ENCODE results near the gene MAGED2. TPM values are rescaled to one million over a fixed set of nuclear protein-coding genes. Genes with fewer than 3 reads are reported as not detected.
"Not testable (repeated sequence)": the region's sequence is repeated elsewhere in the genome, so short reads cannot be mapped to it uniquely, and the experiment has no call there.

MAGED2 gene
- total and polyA plus RNA-seq, 2 donors (not counting 3 experiments of a cell fraction or from before 2014, with no cell fraction given): 241 to 309 TPM

DNA sequence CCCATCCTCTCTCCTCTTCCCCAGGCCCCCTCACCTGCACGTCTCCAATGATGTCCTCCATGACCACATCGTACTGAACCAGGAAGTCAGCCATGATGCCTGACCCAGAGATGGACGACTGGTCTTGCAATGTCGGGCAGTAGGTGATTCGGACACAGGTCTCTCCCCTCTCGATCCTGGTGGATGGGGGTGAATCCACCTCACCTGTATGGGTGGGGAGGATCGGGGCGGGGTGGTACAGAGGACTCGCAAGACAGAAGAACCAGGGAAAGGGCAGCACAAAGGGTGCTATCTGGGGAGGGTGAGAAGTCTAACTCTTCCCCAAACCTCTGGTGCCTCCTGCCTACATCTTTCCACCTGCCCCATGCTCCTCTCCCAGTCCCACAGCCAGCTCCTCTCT is 19.1 kb upstream of the MAGED2 start:
- H3K4me2 ChIP-seq (ENCODE audit: insufficient read depth, low read length): no peak overlapping the region
- intact Hi-C loops (cut with micrococcal nuclease) (loop anchor here (5.0 kb wide), 1 partner anchor 366 kb away; no protein-coding TSS in a partner anchor), dilution Hi-C loops (cut with MboI; ENCODE audit: extremely low pct_ligation_motif_present, low sequenced_read_pairs) (no loop called here)
- H3K27ac ChIP-seq (ENCODE audit: insufficient read depth, low read depth, low read length): no peak overlapping the region
- no peaks in the 10 kb centered on the region for H3K9me3 ChIP-seq (replicated peaks; ENCODE audit: control insufficient read depth, insufficient read depth, low read length)
- TF ChIP-seq POLR2A (IDR thresholded peaks at IDR 0.05; ENCODE audit: low read depth, low read length) (no peak), FOS (IDR thresholded peaks at IDR 0.05; ENCODE audit: borderline replicate concordance, insufficient read depth, low read length) (no peak), EZH2 (IDR thresholded peaks at IDR 0.05; ENCODE audit: borderline replicate concordance, low read depth, low read length, severe bottlenecking) (no peak), MYC (IDR thresholded peaks at IDR 0.05; ENCODE audit: low read depth, low read length) (no peak), POLR2AphosphoS5 (IDR thresholded peaks at IDR 0.05; ENCODE audit: insufficient read depth, low read depth, low read length) (no peak), JUN (IDR thresholded peaks at IDR 0.05; ENCODE audit: borderline replicate concordance, insufficient read depth, insufficient read length, low read depth) (no peak), GATA2 (IDR thresholded peaks at IDR 0.05; ENCODE audit: insufficient read depth, insufficient read length, low read depth, low read length) (no peak)
- TF ChIP-seq, protein P1, sequence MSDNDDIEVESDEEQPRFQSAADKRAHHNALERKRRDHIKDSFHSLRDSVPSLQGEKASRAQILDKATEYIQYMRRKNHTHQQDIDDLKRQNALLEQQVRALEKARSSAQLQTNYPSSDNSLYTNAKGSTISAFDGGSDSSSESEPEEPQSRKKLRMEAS (IDR thresholded peaks at IDR 0.05; ENCODE audit: insufficient read depth, insufficient read length): no peak
- TF ChIP-seq, protein P2, sequence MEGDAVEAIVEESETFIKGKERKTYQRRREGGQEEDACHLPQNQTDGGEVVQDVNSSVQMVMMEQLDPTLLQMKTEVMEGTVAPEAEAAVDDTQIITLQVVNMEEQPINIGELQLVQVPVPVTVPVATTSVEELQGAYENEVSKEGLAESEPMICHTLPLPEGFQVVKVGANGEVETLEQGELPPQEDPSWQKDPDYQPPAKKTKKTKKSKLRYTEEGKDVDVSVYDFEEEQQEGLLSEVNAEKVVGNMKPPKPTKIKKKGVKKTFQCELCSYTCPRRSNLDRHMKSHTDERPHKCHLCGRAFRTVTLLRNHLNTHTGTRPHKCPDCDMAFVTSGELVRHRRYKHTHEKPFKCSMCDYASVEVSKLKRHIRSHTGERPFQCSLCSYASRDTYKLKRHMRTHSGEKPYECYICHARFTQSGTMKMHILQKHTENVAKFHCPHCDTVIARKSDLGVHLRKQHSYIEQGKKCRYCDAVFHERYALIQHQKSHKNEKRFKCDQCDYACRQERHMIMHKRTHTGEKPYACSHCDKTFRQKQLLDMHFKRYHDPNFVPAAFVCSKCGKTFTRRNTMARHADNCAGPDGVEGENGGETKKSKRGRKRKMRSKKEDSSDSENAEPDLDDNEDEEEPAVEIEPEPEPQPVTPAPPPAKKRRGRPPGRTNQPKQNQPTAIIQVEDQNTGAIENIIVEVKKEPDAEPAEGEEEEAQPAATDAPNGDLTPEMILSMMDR (IDR thresholded peaks at IDR 0.05; ENCODE audit: extremely low read depth in 1 of 2, insufficient read depth in 1 of 2, low read depth in 1 of 2, low read length in 2 of 2): no peak
- peaks cover 0 to 3% of the 10 kb centered on the region in 2 experiments for H3K27me3 ChIP-seq (ENCODE audit: control insufficient read depth in 2 of 2, insufficient read depth in 2 of 2, low read length in 2 of 2)
- H4K20me1 ChIP-seq (replicated peaks; ENCODE audit: control insufficient read depth, extremely low read depth, insufficient read depth, low read length): no peaks in the 10 kb centered on the region
- no peaks in the 10 kb centered on the region for H3K36me3 ChIP-seq (ENCODE audit: control insufficient read depth in 2 of 2, extremely low read depth in 1 of 2, insufficient read depth in 2 of 2, low read length in 2 of 2)
- DNase-seq (ENCODE audit: low read depth, low spot score) (no peak), FAIRE-seq (no peak)
- no peaks in the 10 kb centered on the region for H3K79me2 ChIP-seq (ENCODE audit: control insufficient read depth, insufficient read depth, low read length)
- H3K4me1 ChIP-seq (ENCODE audit: control insufficient read depth, extremely low read depth, insufficient read depth, low read length): no peaks in the 10 kb centered on the region
- H2AFZ ChIP-seq (ENCODE audit: low read depth, low read length): no peak overlapping the region
- POLR2A ChIA-PET: no interaction called here
- BruUV-seq (replicated peaks): no TSS peak
- H3K9me1 ChIP-seq (replicated peaks; ENCODE audit: control insufficient read depth, extremely low read depth, insufficient read depth, low read length): no peaks in the 10 kb centered on the region
- no peak overlapping the region for H3K4me3 ChIP-seq (replicated peaks in 1 of 3; ENCODE audit: insufficient read depth in 1 of 3, low read depth in 1 of 3, low read length in 3 of 3)
- no peak overlapping the region for H3K9ac ChIP-seq (replicated peaks; ENCODE audit: extremely low read depth, insufficient read depth, low read length)
- CTCF ChIA-PET: no interaction called here

DNA sequence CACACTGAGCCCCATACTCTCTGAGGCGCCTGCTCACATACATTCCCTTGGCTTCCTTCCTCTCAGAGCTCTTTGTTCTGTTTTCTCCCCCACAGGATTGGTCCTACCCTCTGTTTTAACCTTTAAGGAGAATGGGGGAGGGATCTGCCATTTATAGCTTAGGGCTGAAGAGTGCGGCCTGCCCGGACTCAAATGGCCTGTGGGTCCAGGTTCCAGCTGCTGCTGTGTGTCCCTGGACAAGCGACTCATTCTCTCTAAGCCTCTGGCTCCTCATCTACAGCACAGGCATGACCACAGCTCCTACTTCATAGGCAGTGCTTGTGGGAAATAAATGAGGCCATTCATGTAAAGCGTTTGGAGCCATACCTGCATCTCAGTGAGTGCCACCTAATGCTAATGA is 18.1 kb upstream of the MAGED2 start:
- H3K4me3 ChIP-seq (replicated peaks in 1 of 3; ENCODE audit: insufficient read depth in 1 of 3, low read depth in 1 of 3, low read length in 3 of 3); FAIRE-seq; CTCF ChIA-PET; H3K79me2 ChIP-seq (ENCODE audit: control insufficient read depth, insufficient read depth, low read length); H3K4me1 ChIP-seq (ENCODE audit: control insufficient read depth, extremely low read depth, insufficient read depth, low read length); H3K27me3 ChIP-seq (ENCODE audit: control insufficient read depth in 2 of 2, insufficient read depth in 2 of 2, low read length in 2 of 2); H3K9me3 ChIP-seq (replicated peaks; ENCODE audit: control insufficient read depth, insufficient read depth, low read length); DNase-seq (ENCODE audit: low read depth, low spot score); H3K9ac ChIP-seq (replicated peaks; ENCODE audit: extremely low read depth, insufficient read depth, low read length); H3K36me3 ChIP-seq (ENCODE audit: control insufficient read depth in 2 of 2, extremely low read depth in 1 of 2, insufficient read depth in 2 of 2, low read length in 2 of 2); H3K9me1 ChIP-seq (replicated peaks; ENCODE audit: control insufficient read depth, extremely low read depth, insufficient read depth, low read length); H4K20me1 ChIP-seq (replicated peaks; ENCODE audit: control insufficient read depth, extremely low read depth, insufficient read depth, low read length); dilution Hi-C loops (cut with MboI; ENCODE audit: extremely low pct_ligation_motif_present, low sequenced_read_pairs); H3K4me2 ChIP-seq (ENCODE audit: insufficient read depth, low read length); H3K27ac ChIP-seq (ENCODE audit: insufficient read depth, low read depth, low read length); BruUV-seq (replicated peaks); H2AFZ ChIP-seq (ENCODE audit: low read depth, low read length); POLR2A ChIA-PET: not testable (repeated sequence)
- intact Hi-C loops (cut with micrococcal nuclease): loop anchor here (5.0 kb wide), 1 partner anchor 367 kb away; no protein-coding TSS in a partner anchor
